Uterus (tissue), 2 donors: ENCODE measurements around the gene P2RY8.
"Not testable (repeated sequence)": the region's sequence is repeated elsewhere in the genome, so short reads cannot be mapped to it uniquely, and the experiment has no call there.

Experiments
- POLR2A ChIP-seq, 2 donors: fragments of 450-650 bp; IDR thresholded peaks; one replicate each; pipeline ENCODE4 v1.6.1; 2016; ENCODE audit warnings: antibody characterized with exemption in 2 of 2, mild to moderate bottlenecking in 1 of 2, moderate library complexity in 1 of 2
- TF ChIP-seq, protein P1 (sequence below), 4 experiments: fragments of 200-600 bp in 2 of 4; fragments of 450-650 bp in 2 of 4; sonication (generic) in 2 of 4; IDR thresholded peaks; one replicate each; pipeline ENCODE4 v1.5.1; 2016 to 2019; ENCODE audit warnings: antibody characterized with exemption in 4 of 4, mild to moderate bottlenecking in 2 of 4, moderate library complexity in 1 of 4

DNA sequence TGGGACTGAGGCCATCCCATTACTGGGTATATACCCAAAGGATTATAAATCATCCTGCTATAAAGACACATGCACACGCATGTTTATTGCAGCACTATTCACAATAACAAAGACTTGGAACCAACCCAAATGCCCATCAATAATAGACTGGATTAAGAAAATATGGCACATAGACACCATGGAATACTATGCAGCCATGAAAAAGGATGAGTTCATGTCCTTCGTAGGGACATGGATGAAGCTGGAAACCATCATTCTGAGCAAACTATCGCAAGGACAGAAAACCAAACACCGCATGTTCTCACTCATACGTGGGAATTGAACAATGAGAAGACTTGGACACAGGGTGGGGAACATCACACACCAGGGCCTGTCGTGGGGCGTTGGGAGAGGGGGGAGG is 27.1 kb upstream of the P2RY8 start:
- TF ChIP-seq, protein P1, sequence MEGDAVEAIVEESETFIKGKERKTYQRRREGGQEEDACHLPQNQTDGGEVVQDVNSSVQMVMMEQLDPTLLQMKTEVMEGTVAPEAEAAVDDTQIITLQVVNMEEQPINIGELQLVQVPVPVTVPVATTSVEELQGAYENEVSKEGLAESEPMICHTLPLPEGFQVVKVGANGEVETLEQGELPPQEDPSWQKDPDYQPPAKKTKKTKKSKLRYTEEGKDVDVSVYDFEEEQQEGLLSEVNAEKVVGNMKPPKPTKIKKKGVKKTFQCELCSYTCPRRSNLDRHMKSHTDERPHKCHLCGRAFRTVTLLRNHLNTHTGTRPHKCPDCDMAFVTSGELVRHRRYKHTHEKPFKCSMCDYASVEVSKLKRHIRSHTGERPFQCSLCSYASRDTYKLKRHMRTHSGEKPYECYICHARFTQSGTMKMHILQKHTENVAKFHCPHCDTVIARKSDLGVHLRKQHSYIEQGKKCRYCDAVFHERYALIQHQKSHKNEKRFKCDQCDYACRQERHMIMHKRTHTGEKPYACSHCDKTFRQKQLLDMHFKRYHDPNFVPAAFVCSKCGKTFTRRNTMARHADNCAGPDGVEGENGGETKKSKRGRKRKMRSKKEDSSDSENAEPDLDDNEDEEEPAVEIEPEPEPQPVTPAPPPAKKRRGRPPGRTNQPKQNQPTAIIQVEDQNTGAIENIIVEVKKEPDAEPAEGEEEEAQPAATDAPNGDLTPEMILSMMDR (IDR thresholded peaks at IDR 0.05) = not testable (repeated sequence)
- TF ChIP-seq POLR2A (IDR thresholded peaks at IDR 0.05) = not testable (repeated sequence)
